ENCODE measurements around the gene ZSWIM6. TPM values are rescaled to one million over a fixed set of nuclear protein-coding genes. Genes with fewer than 3 reads are reported as not detected.
A peak's percentile ranks its signal among the peaks of the same experiment; 100 is the strongest.

Gene ZSWIM6
- total and polyA plus RNA-seq, 2 experiments from 2014 or later: 9.0 to 12.7 TPM

- H3K9me3 ChIP-seq (ENCODE audit: low read depth): no peaks in the 10 kb centered on the region
- 48% methylated on average over 5 of the region's 5 CpGs for WGBS (ENCODE audit: low lambda C conversion rate, missing lambda C conversion rate)
- H3K79me2 ChIP-seq: peaks cover 79% of the 10 kb centered on the region
- TF ChIP-seq EZH2phosphoT487 (IDR thresholded peaks at IDR 0.05; ENCODE audit: low read depth, severe bottlenecking, unreplicated experiment) (no peak), CTCF (IDR thresholded peaks at IDR 0.05; ENCODE audit: poor library complexity) (no peak), EZH2 (IDR thresholded peaks at IDR 0.05; ENCODE audit: borderline replicate concordance) (no peak)
- H2AFZ ChIP-seq: no peak overlapping the region
- H3K4me3 ChIP-seq: no peak overlapping the region
- no peak for DNase-seq (ENCODE audit: low spot score)
- no peaks in the 10 kb centered on the region for H3K4me1 ChIP-seq (ENCODE audit: insufficient read depth)
- H3K27ac ChIP-seq: no peak overlapping the region
- no peak overlapping the region for H3K4me2 ChIP-seq
- H3K9me2 ChIP-seq (replicated peaks; ENCODE audit: insufficient read depth): no peaks in the 10 kb centered on the region
- H3K36me3 ChIP-seq (replicated peaks; ENCODE audit: insufficient read depth, low read depth): no peaks in the 10 kb centered on the region
- no peaks in the 10 kb centered on the region for H3K27me3 ChIP-seq
- peaks cover 19% of the 10 kb centered on the region for H4K20me1 ChIP-seq (ENCODE audit: insufficient read depth, poor library complexity, severe bottlenecking)
Observed at GRCh38 chr5:61371474-61371873, 39.4 kb downstream of the ZSWIM6 start.

GRCh38 chr5:61379677-61380076, 47.6 kb downstream of the ZSWIM6 start:
- Histone ChIP-seq H3K27me3 (no peaks in the 10 kb centered on the region), H3K4me2 (peak overlapping the region; percentile 61), H3K27ac (no peak overlapping the region), H4K20me1 (ENCODE audit: insufficient read depth, poor library complexity, severe bottlenecking) (peaks cover 9% of the 10 kb centered on the region), H3K4me3 (no peak overlapping the region), H3K79me2 (peaks cover 72% of the 10 kb centered on the region), H3K9me2 (replicated peaks; ENCODE audit: insufficient read depth) (no peaks in the 10 kb centered on the region), H3K4me1 (ENCODE audit: insufficient read depth) (no peaks in the 10 kb centered on the region), H2AFZ (no peak overlapping the region), H3K9me3 (ENCODE audit: low read depth) (no peaks in the 10 kb centered on the region), H3K36me3 (replicated peaks; ENCODE audit: insufficient read depth, low read depth) (no peaks in the 10 kb centered on the region)
- DNase-seq (ENCODE audit: low spot score): no peak
- no peak for TF ChIP-seq EZH2 (IDR thresholded peaks at IDR 0.05; ENCODE audit: borderline replicate concordance)
- no peak for TF ChIP-seq CTCF (IDR thresholded peaks at IDR 0.05; ENCODE audit: poor library complexity)
- TF ChIP-seq EZH2phosphoT487 (IDR thresholded peaks at IDR 0.05; ENCODE audit: low read depth, severe bottlenecking, unreplicated experiment): no peak
- WGBS (ENCODE audit: low lambda C conversion rate, missing lambda C conversion rate): 61% methylated on average over 2 of the region's 2 CpGs

DNA sequence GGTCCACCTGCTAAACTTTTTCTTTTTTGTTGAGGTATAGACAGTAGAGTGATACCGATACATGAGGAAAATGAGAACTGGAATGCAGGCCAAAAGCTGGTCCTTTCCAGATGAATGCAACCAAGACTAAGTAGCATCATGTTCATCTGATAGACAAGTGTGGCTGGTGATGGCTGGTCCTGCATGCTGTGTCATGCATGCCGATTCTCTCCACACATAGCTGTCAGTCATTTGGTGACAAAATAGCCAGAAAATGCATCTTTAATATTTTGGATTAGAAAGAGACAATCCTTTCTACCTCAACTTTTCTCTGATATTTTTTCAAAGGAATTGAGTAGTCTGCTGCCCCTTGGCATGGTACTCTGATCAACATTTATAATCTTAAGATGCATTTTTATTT, 49.9 kb downstream of the ZSWIM6 start:
- no peak overlapping the region for H3K4me3 ChIP-seq
- no peaks in the 10 kb centered on the region for H3K27me3 ChIP-seq
- no peaks in the 10 kb centered on the region for H3K9me3 ChIP-seq (ENCODE audit: low read depth)
- no peak for TF ChIP-seq CTCF (IDR thresholded peaks at IDR 0.05; ENCODE audit: poor library complexity)
- TF ChIP-seq EZH2 (IDR thresholded peaks at IDR 0.05; ENCODE audit: borderline replicate concordance): no peak
- TF ChIP-seq EZH2phosphoT487 (IDR thresholded peaks at IDR 0.05; ENCODE audit: low read depth, severe bottlenecking, unreplicated experiment): no peak
- no peak overlapping the region for H3K27ac ChIP-seq
- no peaks in the 10 kb centered on the region for H3K9me2 ChIP-seq (replicated peaks; ENCODE audit: insufficient read depth)
- H3K36me3 ChIP-seq (replicated peaks; ENCODE audit: insufficient read depth, low read depth): no peaks in the 10 kb centered on the region
- H3K4me2 ChIP-seq: no peak overlapping the region
- H3K4me1 ChIP-seq (ENCODE audit: insufficient read depth): peaks cover 12% of the 10 kb centered on the region
- no peak overlapping the region for H2AFZ ChIP-seq
- peaks cover 88% of the 10 kb centered on the region for H3K79me2 ChIP-seq
- peaks cover 9% of the 10 kb centered on the region for H4K20me1 ChIP-seq (ENCODE audit: insufficient read depth, poor library complexity, severe bottlenecking)
- 91% methylated on average over 2 of the region's 2 CpGs for WGBS (ENCODE audit: low lambda C conversion rate, missing lambda C conversion rate)
- DNase-seq (ENCODE audit: low spot score): no peak

GRCh38 chr5:61385627-61386026, 53.6 kb downstream of the ZSWIM6 start:
- H4K20me1 ChIP-seq (ENCODE audit: insufficient read depth, poor library complexity, severe bottlenecking): peaks cover 28% of the 10 kb centered on the region
- TF ChIP-seq EZH2phosphoT487 (IDR thresholded peaks at IDR 0.05; ENCODE audit: low read depth, severe bottlenecking, unreplicated experiment) (no peak), CTCF (IDR thresholded peaks at IDR 0.05; ENCODE audit: poor library complexity) (no peak), EZH2 (IDR thresholded peaks at IDR 0.05; ENCODE audit: borderline replicate concordance) (no peak)
- peaks cover 93% of the 10 kb centered on the region for H3K79me2 ChIP-seq
- no peak overlapping the region for H2AFZ ChIP-seq
- H3K4me3 ChIP-seq: no peak overlapping the region
- no peaks in the 10 kb centered on the region for H3K27me3 ChIP-seq
- H3K9me3 ChIP-seq (ENCODE audit: low read depth): no peaks in the 10 kb centered on the region
- no peaks in the 10 kb centered on the region for H3K36me3 ChIP-seq (replicated peaks; ENCODE audit: insufficient read depth, low read depth)
- H3K27ac ChIP-seq: no peak overlapping the region
- WGBS (ENCODE audit: low lambda C conversion rate, missing lambda C conversion rate): 98% methylated on average over 3 of the region's 3 CpGs
- H3K4me2 ChIP-seq: peak overlapping the region; percentile 14
- H3K4me1 ChIP-seq (ENCODE audit: insufficient read depth): peaks cover 17% of the 10 kb centered on the region
- no peak for DNase-seq (ENCODE audit: low spot score)
- no peaks in the 10 kb centered on the region for H3K9me2 ChIP-seq (replicated peaks; ENCODE audit: insufficient read depth)
